CD4-positive, alpha-beta T cell treated with Interleukin-15 for 4 hours (primary cell): ENCODE results near the gene VPS54.

Experiments
- DNase-seq: peaks from one replicate; pipeline ENCODE4 v3.0.0-alpha.2; 2020; ENCODE audit warnings: low spot score

Gene VPS54

GRCh38 chr2:63914311-63914710, 104.9 kb downstream of the VPS54 start:
- no peak for DNase-seq

- no peak for DNase-seq
Measured at GRCh38 chr2:63903003-63903402, 116.2 kb downstream of the VPS54 start.

- no peak for DNase-seq
Measured at GRCh38 chr2:63902149-63902548, 117.1 kb downstream of the VPS54 start.

GRCh38 chr2:63899639-63900038, 119.6 kb downstream of the VPS54 start:
- DNase-seq: no peak

GRCh38 chr2:63898839-63899238, 120.4 kb downstream of the VPS54 start:
- DNase-seq: no peak

GRCh38 chr2:63894167-63894566, 125.1 kb downstream of the VPS54 start:
- DNase-seq: no peak

- no peak for DNase-seq
Measured at GRCh38 chr2:63893163-63893562, 126.1 kb downstream of the VPS54 start.

GRCh38 chr2:63891488-63892030, 127.7 kb downstream of the VPS54 start:
- no peak for DNase-seq

- DNase-seq: no peak
Measured at GRCh38 chr2:63890678-63891077, 128.6 kb downstream of the VPS54 start.

GRCh38 chr2:63888490-63889402, 130.5 kb downstream of the VPS54 start:
- DNase-seq: peak; percentile 38

GRCh38 chr2:63888053-63888452, 131.2 kb downstream of the VPS54 start:
- no peak for DNase-seq

GRCh38 chr2:63886445-63886844, 132.8 kb downstream of the VPS54 start:
- no peak for DNase-seq

- DNase-seq: no peak
Measured at GRCh38 chr2:63882395-63883105, 136.7 kb downstream of the VPS54 start.

- DNase-seq: no peak
Measured at GRCh38 chr2:63881205-63881604, 138.0 kb downstream of the VPS54 start.

- DNase-seq: no peak
Measured at GRCh38 chr2:63880625-63881024, 138.6 kb downstream of the VPS54 start.

- DNase-seq: no peak
Measured at GRCh38 chr2:63879876-63880433, 139.3 kb downstream of the VPS54 start.

- DNase-seq: no peak
Measured at GRCh38 chr2:63878486-63878885, 140.7 kb downstream of the VPS54 start.

GRCh38 chr2:63876311-63876710, 142.9 kb downstream of the VPS54 start:
- DNase-seq: no peak

- no peak for DNase-seq
Measured at GRCh38 chr2:63875559-63876245, 143.5 kb downstream of the VPS54 start.

- DNase-seq: no peak
Measured at GRCh38 chr2:63875131-63875527, 144.1 kb downstream of the VPS54 start.

- DNase-seq: no peak
Measured at GRCh38 chr2:63874204-63875130, 144.8 kb downstream of the VPS54 start.
